H9 (cell line): ENCODE results near the gene TRIM68. TPM values are rescaled to one million over a fixed set of nuclear protein-coding genes. Genes with fewer than 3 reads are reported as not detected.

Experiments used
- DNase-seq: peaks from one replicate; pipeline ENCODE4 v3.0.0-alpha.2; 2017
- H2AFZ ChIP-seq: one replicate; pipeline ENCODE4 v1.6.1; 2013; ENCODE audit warnings: mild to moderate bottlenecking, low read length, control low read depth, moderate library complexity
- H2AK5ac ChIP-seq: 2 replicates; pipeline ENCODE4 v1.6.1; 2013; ENCODE audit warnings: low read length, control low read depth, mixed read lengths; ENCODE audit not compliant: insufficient read length
- H2BK120ac ChIP-seq: one replicate; pipeline ENCODE4 v1.6.1; 2013; ENCODE audit warnings: low read depth, mild to moderate bottlenecking, low read length, control low read depth, inconsistent platforms; ENCODE audit not compliant: poor library complexity, severe bottlenecking
- H2BK12ac ChIP-seq: 2 replicates; pipeline ENCODE4 v1.6.1; 2013; ENCODE audit warnings: low read length, control low read depth, mixed read lengths, low read depth; ENCODE audit not compliant: insufficient read length
- H2BK15ac ChIP-seq: 2 replicates; pipeline ENCODE4 v1.6.1; 2013; ENCODE audit warnings: low read depth, low read length, control low read depth
- H2BK20ac ChIP-seq: one replicate; pipeline ENCODE4 v1.6.1; 2013; ENCODE audit warnings: low read depth, mild to moderate bottlenecking, low read length, control low read depth, inconsistent platforms; ENCODE audit not compliant: poor library complexity, severe bottlenecking
- H2BK5ac ChIP-seq: 2 replicates; pipeline ENCODE4 v1.6.1; 2013; ENCODE audit warnings: low read length, control low read depth, mixed read lengths; ENCODE audit not compliant: insufficient read length
- H3K14ac ChIP-seq: 2 replicates; pipeline ENCODE4 v1.6.1; 2013; ENCODE audit warnings: low read length, control low read depth; ENCODE audit not compliant: insufficient read depth
- H3K18ac ChIP-seq: 2 replicates; pipeline ENCODE4 v1.6.1; 2013; ENCODE audit warnings: low read depth, mild to moderate bottlenecking, mixed read lengths, low read length, control low read depth; ENCODE audit not compliant: insufficient read length
- H3K23ac ChIP-seq: 2 replicates; pipeline ENCODE4 v1.6.1; 2013; ENCODE audit warnings: low read length, control low read depth, mixed read lengths, low read depth; ENCODE audit not compliant: insufficient read length
- H3K23me2 ChIP-seq: 2 replicates; pipeline ENCODE4 v1.6.1; 2013; ENCODE audit warnings: low read depth, mild to moderate bottlenecking, mixed read lengths, low read length, control low read depth; ENCODE audit not compliant: insufficient read length, poor library complexity, severe bottlenecking
- H3K27ac ChIP-seq: 2 replicates; pipeline ENCODE4 v1.5.1; 2013; ENCODE audit warnings: low read length, control low read depth, mixed read lengths, low read depth; ENCODE audit not compliant: insufficient read length
- H3K27me3 ChIP-seq: 2 replicates; pipeline ENCODE4 v1.6.1; 2013; ENCODE audit warnings: low read length, control low read depth, inconsistent platforms; ENCODE audit not compliant: insufficient read depth
- H3K4ac ChIP-seq: 2 replicates; pipeline ENCODE4 v1.6.1; 2013; ENCODE audit warnings: low read depth, mild to moderate bottlenecking, control low read depth, inconsistent platforms, low read length, moderate library complexity
- H3K4me1 ChIP-seq: 2 replicates; pipeline ENCODE4 v1.6.1; 2013; ENCODE audit warnings: low read length, control low read depth, inconsistent platforms; ENCODE audit not compliant: insufficient read depth
- H3K4me2 ChIP-seq: 2 replicates; pipeline ENCODE4 v1.6.1; 2013; ENCODE audit warnings: low read length, control low read depth, mixed read lengths; ENCODE audit not compliant: insufficient read length, insufficient read depth
- H3K56ac ChIP-seq: 2 replicates; pipeline ENCODE4 v1.6.1; 2013; ENCODE audit warnings: low read depth, mild to moderate bottlenecking, mixed read lengths, low read length, control low read depth; ENCODE audit not compliant: insufficient read length
- H3K79me1 ChIP-seq: 2 replicates; pipeline ENCODE4 v1.6.1; 2013; ENCODE audit warnings: low read depth, mild to moderate bottlenecking, moderate library complexity, low read length, control low read depth, inconsistent platforms; ENCODE audit not compliant: insufficient read depth, poor library complexity, severe bottlenecking
- H3K79me2 ChIP-seq: 2 replicates; pipeline ENCODE4 v1.6.1; 2013; ENCODE audit warnings: low read length, control low read depth, inconsistent platforms; ENCODE audit not compliant: insufficient read depth
- H3K9ac ChIP-seq: 2 replicates; pipeline ENCODE4 v1.6.1; 2013; ENCODE audit warnings: low read length, control low read depth, mixed read lengths; ENCODE audit not compliant: insufficient read length; ENCODE audit errors: extremely low read depth
- H3K9me3 ChIP-seq: one replicate; pipeline ENCODE4 v1.6.1; 2013; ENCODE audit warnings: low read depth, low read length, inconsistent platforms; ENCODE audit not compliant: control insufficient read depth
- H3T11ph ChIP-seq: one replicate; pipeline ENCODE4 v1.6.1; 2013; ENCODE audit warnings: mild to moderate bottlenecking, low read length, control low read depth, inconsistent platforms
- H4K20me1 ChIP-seq: one replicate; pipeline ENCODE4 v1.6.1; 2013; ENCODE audit not compliant: control insufficient read depth, insufficient read length, insufficient read depth
- H4K5ac ChIP-seq: 2 replicates; pipeline ENCODE4 v1.6.1; 2013; ENCODE audit warnings: low read depth, mild to moderate bottlenecking, mixed read lengths, low read length, control low read depth; ENCODE audit not compliant: insufficient read length
- H4K8ac ChIP-seq: replicated peaks from 2 replicates; pipeline ENCODE4 v1.6.1; 2013; ENCODE audit warnings: low read length, control low read depth, mixed read lengths, low read depth; ENCODE audit not compliant: insufficient read length
- H4K91ac ChIP-seq: 2 replicates; pipeline ENCODE4 v1.6.1; 2013; ENCODE audit warnings: low read depth, mild to moderate bottlenecking, moderate library complexity, mixed read lengths, low read length, control low read depth; ENCODE audit not compliant: insufficient read length
- H3K27ac Mint-ChIP-seq, 3 experiments: 2 replicates in 2 of 3; 3 replicates in 1 of 3; pipeline ENCODE4 v1.8.0; 2020 to 2021; ENCODE audit warnings: mixed read lengths in 3 of 3, mild to moderate bottlenecking in 1 of 3, moderate library complexity in 1 of 3
- H3K27me3 Mint-ChIP-seq: 2 replicates; pipeline ENCODE4 v1.8.0; 2021; ENCODE audit warnings: low read depth, mild to moderate bottlenecking, moderate library complexity, mixed read lengths
- H3K36me3 Mint-ChIP-seq, 3 experiments: 2 replicates in 2 of 3; 3 replicates in 1 of 3; pipeline ENCODE4 v1.8.0; 2020 to 2021; ENCODE audit warnings: low read depth in 3 of 3, mixed read lengths in 3 of 3; ENCODE audit not compliant: insufficient read depth in 1 of 3
- H3K4me1 Mint-ChIP-seq, 2 experiments: 2 replicates each; pipeline ENCODE4 v1.8.0; 2020; ENCODE audit warnings: mixed read lengths in 2 of 2
- H3K4me3 Mint-ChIP-seq, 2 experiments: 2 replicates in 1 of 2; 3 replicates in 1 of 2; pipeline ENCODE4 v1.8.0; 2020 to 2021; ENCODE audit warnings: mild to moderate bottlenecking in 2 of 2, mixed read lengths in 2 of 2, moderate library complexity in 1 of 2
- H3K9me3 Mint-ChIP-seq, 2 experiments: 2 replicates in 1 of 2; 3 replicates in 1 of 2; pipeline ENCODE4 v1.8.0; 2020; ENCODE audit warnings: mild to moderate bottlenecking in 2 of 2, mixed read lengths in 2 of 2, moderate library complexity in 1 of 2
- total RNA-seq: library from RNA; stranded (reverse); gene quantifications from 2 replicates; pipeline ENCODE4 v1.2.1, GENCODE V29; 2021
- TF ChIP-seq, protein P1 (sequence below): fragments of 200-600 bp; sonication (generic); conservative IDR thresholded peaks from 3 replicates; pipeline ENCODE4 v1.8.0; 2021; ENCODE audit warnings: antibody characterized with exemption, mild to moderate bottlenecking

Gene TRIM68
- total RNA-seq, 1 experiment from 2014 or later: 9.9 TPM

DNA sequence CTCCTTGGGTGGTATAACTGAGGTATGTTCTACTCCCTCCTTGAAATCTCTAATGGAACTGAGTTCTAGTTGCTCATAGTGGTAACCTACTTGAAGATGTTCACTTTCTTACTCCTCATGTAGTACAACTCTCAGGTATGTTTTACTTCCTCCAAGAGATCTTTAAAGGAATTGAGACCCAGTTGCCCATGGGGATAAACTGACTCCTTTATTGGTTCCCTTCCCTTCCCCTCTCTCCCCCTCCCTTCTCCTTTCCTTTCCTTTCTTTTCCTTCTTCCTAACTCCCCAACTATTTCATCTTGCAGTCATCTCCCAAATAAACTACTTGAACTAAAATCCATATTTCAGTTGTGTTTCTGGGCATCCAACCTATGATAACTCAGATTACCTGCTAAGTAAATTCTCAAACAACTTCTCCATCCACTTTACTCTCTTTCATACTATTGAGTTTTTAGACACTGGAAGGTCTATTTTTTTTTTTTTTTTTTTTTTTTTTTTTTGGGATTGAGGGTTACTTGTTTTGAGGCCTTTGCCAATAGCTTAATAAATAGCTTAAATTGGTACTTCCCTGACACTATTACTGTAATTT is 7.9 kb upstream of the TRIM68 start:
- H3K56ac ChIP-seq: no peak overlapping the region
- no peaks in the 10 kb centered on the region for H3K23me2 ChIP-seq
- H2BK15ac ChIP-seq: no peak overlapping the region
- H2BK12ac ChIP-seq: no peak overlapping the region
- TF ChIP-seq, protein P1, sequence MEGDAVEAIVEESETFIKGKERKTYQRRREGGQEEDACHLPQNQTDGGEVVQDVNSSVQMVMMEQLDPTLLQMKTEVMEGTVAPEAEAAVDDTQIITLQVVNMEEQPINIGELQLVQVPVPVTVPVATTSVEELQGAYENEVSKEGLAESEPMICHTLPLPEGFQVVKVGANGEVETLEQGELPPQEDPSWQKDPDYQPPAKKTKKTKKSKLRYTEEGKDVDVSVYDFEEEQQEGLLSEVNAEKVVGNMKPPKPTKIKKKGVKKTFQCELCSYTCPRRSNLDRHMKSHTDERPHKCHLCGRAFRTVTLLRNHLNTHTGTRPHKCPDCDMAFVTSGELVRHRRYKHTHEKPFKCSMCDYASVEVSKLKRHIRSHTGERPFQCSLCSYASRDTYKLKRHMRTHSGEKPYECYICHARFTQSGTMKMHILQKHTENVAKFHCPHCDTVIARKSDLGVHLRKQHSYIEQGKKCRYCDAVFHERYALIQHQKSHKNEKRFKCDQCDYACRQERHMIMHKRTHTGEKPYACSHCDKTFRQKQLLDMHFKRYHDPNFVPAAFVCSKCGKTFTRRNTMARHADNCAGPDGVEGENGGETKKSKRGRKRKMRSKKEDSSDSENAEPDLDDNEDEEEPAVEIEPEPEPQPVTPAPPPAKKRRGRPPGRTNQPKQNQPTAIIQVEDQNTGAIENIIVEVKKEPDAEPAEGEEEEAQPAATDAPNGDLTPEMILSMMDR: no peak
- H2BK20ac ChIP-seq: no peak overlapping the region
- no peak overlapping the region for H2BK5ac ChIP-seq
- H3K9me3 ChIP-seq: no peaks in the 10 kb centered on the region
- Mint-ChIP-seq H3K4me3 (no peak overlapping the region), H3K4me1 (no peaks in the 10 kb centered on the region), H3K36me3 (0 out of 7 replicates have a peak, but pooled peaks cover 0 to 3% (median 0%) of the 10 kb centered on the region in 3 experiments), H3K27ac (no peak overlapping the region), H3K9me3 (peaks cover 3% of the 10 kb centered on the region in 2 experiments), H3K27me3 (peaks cover 11% of the 10 kb centered on the region)
- H3K79me1 ChIP-seq: no peaks in the 10 kb centered on the region
- no peak overlapping the region for H3K18ac ChIP-seq
- H3K9ac ChIP-seq: no peak overlapping the region
- no peaks in the 10 kb centered on the region for H3K27me3 ChIP-seq
- H3K79me2 ChIP-seq: no peaks in the 10 kb centered on the region
- H4K20me1 ChIP-seq: no peaks in the 10 kb centered on the region
- H3K4me1 ChIP-seq: no peaks in the 10 kb centered on the region
- H3K14ac ChIP-seq: no peak overlapping the region
- no peak overlapping the region for H4K8ac ChIP-seq
- no peak for DNase-seq
- H4K5ac ChIP-seq: no peak overlapping the region
- H3K23ac ChIP-seq: no peak overlapping the region
- H3K4ac ChIP-seq: no peak overlapping the region
- no peak overlapping the region for H4K91ac ChIP-seq
- H2BK120ac ChIP-seq: no peak overlapping the region
- H2AFZ ChIP-seq: no peak overlapping the region
- H3T11ph ChIP-seq: no peak overlapping the region
- H2AK5ac ChIP-seq: no peak overlapping the region
- no peak overlapping the region for H3K4me2 ChIP-seq
- no peak overlapping the region for H3K27ac ChIP-seq
